Dendritic cell treated with granulocyte-macrophage colony-stimulating factor and Interleukin-4, amounts not matched to agents 40 ng/mL and 50 ng/mL, for 4 days (primary cell): ENCODE results near the gene TTYH3.
"Not testable (repeated sequence)": the region's sequence is repeated elsewhere in the genome, so short reads cannot be mapped to it uniquely, and the experiment has no call there.

ENCODE experiments used
- H3K27ac Mint-ChIP-seq: one replicate; pipeline ENCODE4 v1.8.0; 2022; ENCODE audit warnings: mild to moderate bottlenecking, mixed read lengths
- H3K27me3 Mint-ChIP-seq: one replicate; pipeline ENCODE4 v1.8.0; 2022; ENCODE audit warnings: mild to moderate bottlenecking, mixed read lengths
- H3K36me3 Mint-ChIP-seq: one replicate; pipeline ENCODE4 v1.8.0; 2022; ENCODE audit warnings: low read depth, mixed read lengths
- H3K4me1 Mint-ChIP-seq: one replicate; pipeline ENCODE4 v1.8.0; 2022; ENCODE audit warnings: low read depth, mixed read lengths
- H3K4me3 Mint-ChIP-seq: one replicate; pipeline ENCODE4 v1.8.0; 2022; ENCODE audit warnings: mild to moderate bottlenecking, moderate library complexity, mixed read lengths
- H3K9me3 Mint-ChIP-seq: one replicate; pipeline ENCODE4 v1.8.0; 2022; ENCODE audit warnings: mixed read lengths
- intact Hi-C: fragments of 100-400 bp; cut with micrococcal nuclease; formaldehyde crosslinking; loops from one replicate; pipeline ENCODE4 v1.15.0; 2022

TTYH3 gene

GRCh38 chr7:2661602-2662272 is 30.0 kb downstream of the TTYH3 start:
- Mint-ChIP-seq H3K4me3 (no peak overlapping the region), H3K4me1 (peaks cover 37% of the 10 kb centered on the region), H3K27ac (peak overlapping the region; percentile 45), H3K27me3 (peaks cover 11% of the 10 kb centered on the region), H3K9me3 (no peaks in the 10 kb centered on the region), H3K36me3 (peaks cover 75% of the 10 kb centered on the region)
- intact Hi-C loops, result no loop called here

GRCh38 chr7:2662273-2663120 is 30.7 kb downstream of the TTYH3 start:
- Mint-ChIP-seq H3K36me3 (peaks cover 67% of the 10 kb centered on the region), H3K4me3 (no peak overlapping the region), H3K9me3 (no peaks in the 10 kb centered on the region), H3K27me3 (peaks cover 18% of the 10 kb centered on the region), H3K4me1 (peaks cover 37% of the 10 kb centered on the region), H3K27ac (peak overlapping the region; percentile 45)
- intact Hi-C loops, result no loop called here

GRCh38 chr7:2663121-2663886 is 31.5 kb downstream of the TTYH3 start:
- peaks cover 26% of the 10 kb centered on the region for H3K27me3 Mint-ChIP-seq
- intact Hi-C loops, result no loop called here
- H3K4me3 Mint-ChIP-seq, result no peak overlapping the region
- peak overlapping the region; percentile 45 for H3K27ac Mint-ChIP-seq
- H3K9me3 Mint-ChIP-seq, result no peaks in the 10 kb centered on the region
- H3K36me3 Mint-ChIP-seq, result peaks cover 59% of the 10 kb centered on the region
- H3K4me1 Mint-ChIP-seq, result peaks cover 37% of the 10 kb centered on the region

- peaks cover 53% of the 10 kb centered on the region for H3K36me3 Mint-ChIP-seq
- H3K4me3 Mint-ChIP-seq, result no peak overlapping the region
- intact Hi-C loops, result no loop called here
- H3K4me1 Mint-ChIP-seq, result peaks cover 37% of the 10 kb centered on the region
- H3K27me3 Mint-ChIP-seq, result peaks cover 31% of the 10 kb centered on the region
- H3K9me3 Mint-ChIP-seq, result no peaks in the 10 kb centered on the region
- no peak overlapping the region for H3K27ac Mint-ChIP-seq
Measured at GRCh38 chr7:2663960-2664359, 32.2 kb downstream of the TTYH3 start.

- Mint-ChIP-seq H3K9me3 (no peaks in the 10 kb centered on the region), H3K4me3 (no peak overlapping the region), H3K27me3 (peaks cover 40% of the 10 kb centered on the region), H3K4me1 (peaks cover 37% of the 10 kb centered on the region), H3K36me3 (peaks cover 38% of the 10 kb centered on the region), H3K27ac (peak overlapping the region; percentile 39)
- intact Hi-C loops, result no loop called here
Measured at GRCh38 chr7:2665359-2665791, 33.6 kb downstream of the TTYH3 start.

- Mint-ChIP-seq H3K4me3 (no peak overlapping the region), H3K27ac (no peak overlapping the region), H3K36me3 (peaks cover 31% of the 10 kb centered on the region), H3K27me3 (peaks cover 48% of the 10 kb centered on the region), H3K9me3 (no peaks in the 10 kb centered on the region), H3K4me1 (peaks cover 43% of the 10 kb centered on the region)
- intact Hi-C loops, result no loop called here
Measured at GRCh38 chr7:2666155-2666554, 34.4 kb downstream of the TTYH3 start.

GRCh38 chr7:2666588-2667250 is 34.9 kb downstream of the TTYH3 start:
- Mint-ChIP-seq H3K27ac (no peak overlapping the region), H3K9me3 (no peaks in the 10 kb centered on the region), H3K36me3 (peaks cover 25% of the 10 kb centered on the region), H3K4me1 (peaks cover 45% of the 10 kb centered on the region), H3K27me3 (peaks cover 51% of the 10 kb centered on the region), H3K4me3 (no peak overlapping the region)
- intact Hi-C loops, result no loop called here

GRCh38 chr7:2667843-2668242 is 36.1 kb downstream of the TTYH3 start:
- peaks cover 52% of the 10 kb centered on the region for H3K27me3 Mint-ChIP-seq
- no peak overlapping the region for H3K4me3 Mint-ChIP-seq
- intact Hi-C loops, result no loop called here
- H3K9me3 Mint-ChIP-seq, result no peaks in the 10 kb centered on the region
- peaks cover 14% of the 10 kb centered on the region for H3K36me3 Mint-ChIP-seq
- peaks cover 34% of the 10 kb centered on the region for H3K4me1 Mint-ChIP-seq
- H3K27ac Mint-ChIP-seq, result no peak overlapping the region

- intact Hi-C loops, result no loop called here
- Mint-ChIP-seq H3K4me1 (peaks cover 33% of the 10 kb centered on the region), H3K9me3 (no peaks in the 10 kb centered on the region), H3K27ac (no peak overlapping the region), H3K4me3 (no peak overlapping the region), H3K36me3 (peaks cover 8% of the 10 kb centered on the region), H3K27me3 (peaks cover 53% of the 10 kb centered on the region)
Measured at GRCh38 chr7:2668401-2668800, 36.6 kb downstream of the TTYH3 start.

- Mint-ChIP-seq H3K27ac (no peak overlapping the region), H3K4me3 (no peak overlapping the region), H3K36me3 (no peaks in the 10 kb centered on the region), H3K4me1 (peaks cover 18% of the 10 kb centered on the region), H3K9me3 (no peaks in the 10 kb centered on the region), H3K27me3 (peaks cover 56% of the 10 kb centered on the region)
- intact Hi-C loops, result no loop called here
Measured at GRCh38 chr7:2670171-2670570, 38.4 kb downstream of the TTYH3 start.

GRCh38 chr7:2670720-2671391 is 39.1 kb downstream of the TTYH3 start:
- Mint-ChIP-seq H3K4me3 (no peak overlapping the region), H3K9me3 (no peaks in the 10 kb centered on the region), H3K4me1 (peaks cover 11% of the 10 kb centered on the region), H3K27ac (no peak overlapping the region), H3K27me3 (peaks cover 54% of the 10 kb centered on the region), H3K36me3 (no peaks in the 10 kb centered on the region)
- intact Hi-C loops, result no loop called here

GRCh38 chr7:2673214-2673613 is 41.4 kb downstream of the TTYH3 start:
- peaks cover 35% of the 10 kb centered on the region for H3K27me3 Mint-ChIP-seq
- H3K9me3 Mint-ChIP-seq, H3K27ac Mint-ChIP-seq, H3K4me1 Mint-ChIP-seq, H3K4me3 Mint-ChIP-seq, intact Hi-C loops, H3K36me3 Mint-ChIP-seq: not testable (repeated sequence)

- intact Hi-C loops, result no loop called here
- no peak overlapping the region for H3K27ac Mint-ChIP-seq
- H3K4me1 Mint-ChIP-seq, result peaks cover 14% of the 10 kb centered on the region
Measured at GRCh38 chr7:2673934-2674333, 42.1 kb downstream of the TTYH3 start.

More at GRCh38 chr7:2673934-2674333, 42.1 kb downstream of the TTYH3 start:
- H3K4me3 Mint-ChIP-seq, result no peak overlapping the region
- peaks cover 30% of the 10 kb centered on the region for H3K27me3 Mint-ChIP-seq
- H3K9me3 Mint-ChIP-seq, result no peaks in the 10 kb centered on the region
- no peaks in the 10 kb centered on the region for H3K36me3 Mint-ChIP-seq
